T-helper 2 cell (primary cell): ENCODE data around the gene CFAP58.

Experiments used
- DNase-seq, 5 experiments: peaks; one replicate each; pipeline versions ENCODE4 v3.0.0 to v3.0.0-alpha.2; 2012 to 2022

The CFAP58 gene

DNA sequence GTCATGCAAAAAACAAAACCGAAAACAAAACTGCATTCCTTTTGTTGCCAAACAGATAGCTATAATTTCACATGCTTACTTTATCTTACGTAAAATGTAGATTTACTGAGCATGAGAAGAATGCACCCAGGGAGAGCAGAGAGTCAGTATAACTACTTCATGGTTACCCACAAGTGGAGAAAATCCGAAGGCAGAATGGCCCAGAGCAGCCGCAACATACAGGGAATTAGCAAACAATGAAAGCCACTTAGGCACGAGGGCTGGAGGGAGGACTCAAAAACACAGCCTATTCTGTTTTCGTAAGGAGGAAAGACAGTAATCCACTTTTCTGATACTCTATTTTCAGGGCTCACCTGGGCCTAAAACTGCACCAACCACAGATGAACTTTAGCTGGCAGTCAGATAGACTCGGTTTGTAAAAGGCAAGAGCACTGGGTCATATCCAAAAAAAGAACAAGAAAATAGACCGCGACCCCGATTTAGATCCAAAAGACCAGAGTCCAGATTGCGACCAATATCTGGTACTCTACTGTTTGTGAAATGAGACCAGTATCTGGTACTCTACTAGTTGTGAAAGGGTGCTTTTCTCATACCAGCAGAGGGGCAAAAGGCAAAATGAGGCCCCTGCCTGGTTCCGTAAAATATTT is 16.7 kb upstream of the CFAP58 start:
- DNase-seq = peak in 1 of 5 experiments; percentile 33

DNA sequence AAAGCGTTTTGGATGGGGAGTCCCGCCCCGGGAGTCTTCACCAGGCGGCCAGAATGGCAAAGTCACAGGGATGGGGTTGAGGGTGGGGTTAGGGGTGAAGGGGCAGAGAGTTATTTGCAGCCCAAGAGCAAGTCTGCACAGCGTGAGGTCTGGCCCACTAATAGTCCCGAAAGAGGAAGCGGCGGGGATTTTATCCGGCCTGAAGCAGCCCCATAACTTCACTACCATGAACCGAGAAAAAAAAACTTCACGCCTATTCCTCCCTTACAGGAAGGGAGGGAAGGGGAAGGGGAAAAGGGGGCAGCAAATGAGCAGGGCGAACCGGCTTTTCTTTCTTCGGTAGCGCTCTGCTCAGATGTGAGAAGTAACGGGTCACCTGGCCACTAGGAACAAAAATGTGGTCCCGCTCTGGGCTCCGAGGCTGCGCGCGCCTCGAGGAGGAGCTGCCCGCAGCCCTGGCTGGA is 16.1 kb upstream of the CFAP58 start:
- peak in 1 of 5 experiments; percentile 38 for DNase-seq

DNA sequence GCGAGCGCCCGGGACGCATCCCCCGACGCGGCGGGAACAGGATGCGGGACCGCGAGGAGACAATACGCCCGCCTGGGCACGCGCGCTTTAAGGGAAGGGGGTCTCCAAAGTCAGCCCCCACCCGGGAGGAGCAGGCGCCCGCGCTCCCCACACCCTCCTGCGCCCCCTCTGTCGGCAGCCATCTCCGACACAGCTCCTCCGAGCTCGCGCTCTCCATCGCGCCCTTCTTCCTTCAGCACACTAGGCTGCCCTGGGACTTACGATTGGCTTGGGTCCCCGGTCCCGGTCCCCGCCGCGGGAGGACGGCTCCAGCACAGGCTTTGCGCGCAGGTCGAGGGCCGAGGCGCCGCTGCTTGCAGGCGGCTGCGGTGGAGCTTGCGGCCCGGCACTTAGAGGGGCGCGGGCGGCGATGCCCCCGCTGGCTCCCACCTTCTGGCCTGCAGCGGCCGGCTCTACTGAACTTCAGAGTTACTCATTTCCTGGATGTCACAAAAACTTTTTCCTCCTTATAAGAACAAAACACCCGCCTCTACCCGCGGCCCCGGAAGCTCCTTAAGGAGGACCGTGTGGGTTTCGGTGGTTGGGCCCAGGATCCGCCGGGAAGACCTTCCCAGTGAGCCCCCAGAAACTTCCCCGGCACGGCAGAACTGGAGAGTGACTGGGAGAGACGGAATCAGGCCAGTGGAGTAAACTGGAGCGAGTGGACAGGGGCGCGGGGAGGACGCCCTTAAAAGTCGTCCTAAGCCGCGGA is 15.5 kb upstream of the CFAP58 start, which contains the start of gene ITPRIP:
Gene ITPRIP (minus strand): TSS at position 481 of the 751 bp plus-strand sequence. CDS start 22,414 bp downstream, outside the sequence.
- peak; percentile 40 to 85 (median 61) for DNase-seq

DNA sequence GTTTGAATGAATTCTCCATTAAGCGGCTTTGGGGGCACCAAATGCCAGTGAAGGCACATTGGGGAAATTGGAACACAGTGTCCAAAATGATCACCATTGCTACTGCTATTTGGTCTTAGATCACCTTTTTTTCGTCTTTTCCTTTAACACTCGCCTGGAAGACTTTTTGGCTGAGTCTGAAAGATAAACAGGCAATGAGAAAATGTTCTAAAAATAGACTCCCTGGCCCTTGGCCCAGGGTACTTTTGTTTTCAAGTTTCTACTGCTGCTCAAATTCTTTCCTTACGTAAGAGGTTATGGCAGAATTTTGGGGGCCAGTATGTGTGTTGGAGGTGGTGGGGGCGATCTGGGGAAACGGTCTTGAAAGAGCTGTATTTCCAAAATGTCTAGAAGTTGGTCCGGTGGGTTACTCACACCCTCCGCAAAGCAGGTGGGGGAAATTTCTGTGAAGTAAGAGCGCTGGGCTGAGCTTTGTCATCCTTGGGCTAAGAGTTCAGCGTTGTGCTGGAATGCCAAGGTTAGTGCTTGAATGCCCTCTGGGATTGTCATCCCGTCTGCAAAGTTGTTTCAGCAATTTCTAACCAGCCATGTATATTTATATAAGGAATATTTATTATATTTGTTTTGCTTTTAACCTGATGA is 14.0 kb upstream of the CFAP58 start:
- DNase-seq = no peak

DNA sequence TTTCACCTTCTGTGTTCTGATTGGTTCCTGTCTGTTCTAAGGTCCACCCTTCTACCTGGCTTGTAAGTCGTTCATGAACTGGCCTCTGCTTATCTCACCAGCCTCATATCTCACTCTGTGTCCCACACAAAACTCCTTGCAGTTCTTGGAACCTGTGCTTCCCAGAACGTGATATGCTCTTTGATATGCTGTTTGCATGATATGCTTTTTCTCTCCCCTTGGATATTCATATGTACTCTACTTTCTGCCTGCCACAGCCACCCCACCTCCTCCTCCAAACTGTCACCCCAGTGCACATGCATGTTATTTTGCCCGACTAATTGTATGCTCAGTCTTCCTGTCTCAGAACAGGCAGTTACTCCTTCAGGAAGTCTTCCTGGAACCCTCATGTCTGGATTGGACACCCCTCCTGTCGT is 13.5 kb upstream of the CFAP58 start:
- DNase-seq = no peak

DNA sequence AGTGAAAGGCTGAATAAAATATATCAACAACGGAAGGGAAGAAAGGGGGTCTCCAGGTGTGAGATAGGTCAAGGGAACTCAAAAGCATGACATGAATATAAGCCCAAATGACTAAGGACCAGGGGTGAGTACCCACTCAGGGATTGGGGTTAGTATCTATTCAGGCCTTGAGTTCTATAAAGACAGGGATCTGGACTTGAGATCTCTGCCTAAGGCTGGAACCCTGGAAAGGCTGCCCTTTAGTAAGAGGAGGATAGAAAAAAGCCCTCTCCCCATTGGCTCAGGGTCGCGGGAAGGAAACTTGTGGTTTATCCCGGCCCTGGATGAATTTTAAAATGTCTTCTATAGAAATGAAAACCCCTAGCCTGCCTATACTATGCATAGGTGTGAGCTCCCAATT is 13.0 kb upstream of the CFAP58 start:
- DNase-seq = no peak

DNA sequence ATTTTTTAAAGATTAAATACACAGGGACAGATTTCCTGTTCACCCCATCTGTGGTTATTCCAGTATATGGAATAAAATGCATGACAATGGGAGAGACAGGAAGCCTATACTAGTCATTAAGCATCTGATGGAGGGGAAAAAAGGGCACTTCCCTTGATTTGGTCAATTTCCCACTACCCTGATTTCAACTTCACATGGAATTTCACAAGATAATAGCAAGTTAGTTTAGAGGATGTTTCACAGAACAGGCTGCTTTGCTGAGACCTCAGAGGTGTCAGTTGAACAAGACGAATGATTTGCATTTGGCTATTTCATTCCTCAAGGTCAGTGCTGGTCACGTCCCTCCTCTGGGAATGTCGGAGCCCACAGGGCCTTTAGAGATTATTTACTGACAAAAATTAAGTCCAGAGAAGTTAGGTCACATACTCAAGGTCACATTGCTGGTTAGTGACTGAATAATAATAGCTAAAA is 10.7 kb upstream of the CFAP58 start:
- DNase-seq = no peak

DNA sequence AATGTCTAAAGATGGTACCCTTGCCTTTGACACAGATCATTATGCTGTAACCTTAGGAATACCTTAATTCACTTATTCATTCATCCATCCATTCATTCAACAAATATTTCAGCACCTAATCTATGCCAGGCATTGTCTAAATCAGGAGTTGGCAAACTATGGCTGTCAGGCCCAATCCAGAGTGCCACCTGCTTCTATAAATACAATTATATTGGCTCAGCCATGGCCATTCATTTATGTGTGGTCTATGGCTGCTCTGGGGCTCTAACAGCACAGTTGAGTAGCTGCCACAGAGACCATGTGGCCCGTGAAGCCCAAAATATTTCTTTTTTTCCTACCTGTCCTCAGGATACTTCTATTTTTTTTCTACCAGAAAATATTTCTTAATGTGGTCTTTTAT is 9.4 kb upstream of the CFAP58 start:
- no peak for DNase-seq

DNA sequence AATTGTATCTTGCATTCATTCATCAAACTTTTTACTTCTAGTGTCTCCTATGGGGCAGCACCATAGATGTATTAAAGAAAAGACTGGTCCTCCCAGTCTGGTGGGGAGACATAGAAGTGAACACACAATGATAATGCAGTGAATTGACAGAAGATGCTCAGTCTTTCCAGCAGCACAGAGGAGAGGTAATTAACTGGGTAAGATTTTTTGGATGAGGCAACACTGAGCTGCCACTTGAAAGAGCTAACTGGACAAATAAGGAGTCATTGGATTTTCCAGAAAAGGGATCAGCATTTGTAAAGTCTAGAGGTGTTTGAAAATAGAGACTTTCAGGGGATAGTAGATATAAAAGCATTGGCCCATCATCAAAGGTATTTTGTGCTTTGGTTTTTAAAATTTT is 8.1 kb upstream of the CFAP58 start:
- DNase-seq = no peak

DNA sequence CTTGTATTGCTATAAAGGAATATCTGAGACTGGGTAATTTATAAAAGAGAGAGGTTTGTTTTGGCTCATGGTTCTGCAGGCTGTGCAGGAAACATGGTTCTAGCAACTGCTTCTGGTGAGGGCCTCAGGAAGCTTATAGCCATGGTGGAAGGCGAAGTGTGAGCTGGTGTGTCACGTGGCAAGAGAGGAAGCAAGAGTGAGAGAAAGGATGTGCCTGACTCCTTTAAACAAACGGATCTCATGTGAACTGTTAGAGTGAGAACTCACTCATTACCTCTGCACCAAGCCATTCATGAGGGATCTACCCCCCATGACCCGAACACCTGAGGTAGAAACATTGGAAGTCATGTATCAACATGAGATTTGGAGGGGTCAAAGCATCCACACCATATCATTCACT is 7.7 kb upstream of the CFAP58 start:
- DNase-seq = peak in 1 of 5 experiments; percentile 67

DNA sequence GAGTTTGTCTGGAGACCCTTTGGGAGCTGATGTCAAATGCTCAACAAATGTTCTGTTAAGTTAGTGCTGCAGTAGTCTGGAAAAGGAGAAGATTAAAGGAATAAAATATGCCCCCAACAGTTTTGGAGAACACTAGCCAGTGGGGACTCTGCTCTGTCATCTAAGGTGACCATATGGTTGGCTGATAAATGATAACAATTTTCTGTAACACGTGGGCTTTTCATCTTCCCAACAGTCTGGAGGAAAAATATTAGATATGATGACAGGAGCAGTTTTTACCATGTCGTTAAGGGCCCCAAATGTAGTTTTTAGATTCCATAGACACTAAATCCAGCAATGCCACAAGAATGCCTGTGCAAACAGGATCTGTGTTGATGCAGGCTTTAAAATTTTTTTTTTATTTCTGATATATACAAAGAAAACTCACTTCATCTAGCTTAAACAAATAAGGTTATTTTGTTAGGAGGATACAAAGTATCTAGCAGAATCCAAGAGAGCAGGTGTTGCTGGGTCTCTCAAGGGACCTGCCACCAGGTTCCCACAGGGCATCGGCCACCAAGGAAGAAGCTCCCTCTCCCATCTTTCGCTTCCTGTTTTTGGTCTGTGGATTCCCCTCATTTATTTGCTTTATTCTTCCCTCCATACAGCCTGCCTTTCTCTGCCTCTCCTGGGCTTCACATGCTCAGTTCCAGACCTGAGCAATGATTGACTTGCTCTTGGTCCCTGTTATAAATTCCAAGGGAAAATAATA is 6.2 kb upstream of the CFAP58 start:
- DNase-seq = no peak

DNA sequence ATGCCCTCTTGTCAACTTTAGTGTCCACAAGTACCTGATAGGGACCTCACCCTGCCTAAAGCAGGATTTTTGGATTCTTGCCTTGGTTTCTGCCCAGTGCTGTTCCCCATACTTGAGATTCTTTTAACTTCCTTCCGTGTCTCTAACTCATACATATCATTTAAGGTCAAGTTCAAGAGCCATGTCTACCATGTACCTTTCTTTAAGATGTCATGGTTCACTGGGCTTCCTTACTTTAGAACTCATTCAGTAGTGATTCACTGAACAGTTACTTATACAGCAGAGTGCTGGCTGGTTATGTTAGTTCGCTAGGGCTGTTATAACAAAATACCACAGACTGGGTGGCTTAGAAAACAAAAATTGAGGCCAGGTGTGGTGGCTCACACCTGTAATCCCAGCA is 5.0 kb upstream of the CFAP58 start:
- DNase-seq = no peak

DNA sequence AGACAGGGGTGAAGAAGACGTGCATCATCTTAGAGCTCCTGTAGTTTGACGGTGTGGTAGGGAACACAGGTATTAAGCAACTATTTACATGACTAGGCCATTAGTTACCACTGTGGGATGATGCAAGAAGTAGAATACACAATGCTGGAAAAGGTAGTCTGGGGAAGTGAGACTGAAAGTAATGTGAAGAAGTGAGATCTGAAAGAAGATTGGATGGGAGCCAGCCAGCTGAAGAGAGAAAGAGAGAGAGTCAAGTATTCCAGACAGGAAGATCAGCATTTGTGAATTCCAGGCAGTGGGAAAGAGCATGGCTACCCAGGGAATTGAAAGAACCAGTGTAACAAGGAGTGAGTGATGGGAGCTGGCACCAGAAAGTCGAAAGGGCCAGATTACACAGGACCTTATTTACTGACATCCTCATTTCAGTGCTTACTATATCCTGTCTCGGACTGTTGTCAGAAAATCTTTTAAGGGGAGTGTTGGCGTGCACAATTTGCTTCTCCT is 4.0 kb upstream of the CFAP58 start:
- no peak for DNase-seq

DNA sequence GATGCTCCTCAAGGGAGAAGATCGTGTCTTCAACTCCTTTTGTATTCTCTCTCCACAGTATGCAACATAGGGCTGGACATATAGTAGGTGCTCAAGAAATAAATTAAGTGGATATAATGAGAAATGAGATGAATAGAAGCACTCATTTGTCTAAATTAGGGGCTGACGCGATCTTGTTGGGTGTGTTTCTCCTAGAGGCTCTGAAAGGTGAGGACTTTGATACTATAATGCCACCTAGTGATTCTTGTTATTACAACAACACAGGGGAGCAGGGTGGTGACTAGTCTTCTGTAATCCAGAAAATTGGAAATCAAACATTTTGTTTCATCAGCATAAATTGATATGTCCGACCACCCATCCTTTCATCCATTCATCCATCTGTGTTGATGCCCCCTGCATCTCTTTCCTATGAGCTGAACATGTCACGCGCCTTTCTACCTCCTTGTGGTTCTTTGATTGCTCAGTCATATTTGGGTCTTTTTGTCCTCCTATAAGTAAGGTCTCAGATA is 3.5 kb upstream of the CFAP58 start:
- DNase-seq = peak in 2 of 5 experiments; percentile 51 to 75

DNA sequence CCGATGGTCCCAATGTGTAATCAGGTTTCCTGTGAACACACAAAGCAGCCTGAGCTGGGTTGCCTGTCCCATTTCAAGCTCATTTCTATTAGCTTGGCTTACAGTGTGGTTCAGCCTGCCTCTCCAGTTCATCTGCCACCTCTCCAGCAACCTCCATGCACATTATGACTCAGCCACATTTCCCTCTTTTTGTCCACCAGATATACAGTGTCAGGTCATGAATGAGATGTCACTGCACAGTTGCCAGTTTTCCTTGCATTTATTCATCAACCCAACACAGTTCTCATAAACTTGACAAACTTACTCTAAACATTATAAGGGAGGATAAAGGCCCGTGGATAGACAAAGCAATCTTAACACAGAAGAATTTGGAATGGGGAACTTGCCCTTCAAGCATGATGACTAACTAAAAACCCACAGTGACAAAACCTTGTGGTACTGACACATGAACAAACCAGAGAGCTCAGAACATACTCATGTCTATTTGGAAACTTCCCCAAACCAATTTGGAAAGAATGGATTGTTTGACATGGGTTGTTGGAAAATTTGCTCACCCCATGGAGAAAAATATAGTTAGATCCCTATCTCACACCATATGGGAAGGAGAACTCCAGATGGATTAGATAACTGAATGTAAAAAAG is 2.5 kb upstream of the CFAP58 start:
- DNase-seq = peak in 1 of 5 experiments; percentile 36

DNA sequence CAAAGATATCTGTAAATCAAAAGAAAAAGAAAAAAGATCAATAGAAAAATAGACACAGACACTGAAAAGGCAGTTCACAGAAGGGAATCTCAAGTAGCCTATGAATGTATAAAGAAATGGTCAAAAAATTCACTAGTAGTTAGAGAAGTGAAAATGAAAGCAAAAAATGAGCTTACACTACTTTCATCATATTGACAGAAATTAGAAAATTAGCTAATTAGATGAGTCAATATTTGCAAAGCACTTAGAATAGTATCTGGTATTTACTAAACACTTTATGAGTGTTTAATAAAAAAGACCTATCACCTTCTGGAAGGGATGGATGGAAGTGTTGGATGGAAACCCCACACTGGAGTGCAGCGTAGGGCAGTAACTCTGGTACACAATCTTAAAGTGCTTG is 1.7 kb upstream of the CFAP58 start:
- no peak for DNase-seq

DNA sequence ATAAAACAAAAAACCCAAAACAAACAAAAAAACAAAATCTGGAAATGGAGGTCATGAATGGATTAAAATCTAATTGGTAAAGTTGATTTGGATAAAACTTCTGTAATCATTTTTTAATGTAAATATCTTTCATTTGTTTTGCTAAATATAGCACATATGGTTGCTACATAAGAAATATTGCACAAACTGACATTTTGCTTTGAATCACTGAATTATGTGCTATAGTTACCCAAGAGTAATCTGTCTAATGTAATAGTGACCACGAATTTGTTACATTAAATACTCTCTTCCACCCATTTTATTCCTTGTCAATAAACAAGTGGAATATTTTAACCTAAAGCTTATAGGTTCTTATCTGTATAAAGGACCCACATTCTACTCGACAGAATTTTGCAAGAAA is 6.2 kb downstream of the CFAP58 start:
- DNase-seq = no peak

DNA sequence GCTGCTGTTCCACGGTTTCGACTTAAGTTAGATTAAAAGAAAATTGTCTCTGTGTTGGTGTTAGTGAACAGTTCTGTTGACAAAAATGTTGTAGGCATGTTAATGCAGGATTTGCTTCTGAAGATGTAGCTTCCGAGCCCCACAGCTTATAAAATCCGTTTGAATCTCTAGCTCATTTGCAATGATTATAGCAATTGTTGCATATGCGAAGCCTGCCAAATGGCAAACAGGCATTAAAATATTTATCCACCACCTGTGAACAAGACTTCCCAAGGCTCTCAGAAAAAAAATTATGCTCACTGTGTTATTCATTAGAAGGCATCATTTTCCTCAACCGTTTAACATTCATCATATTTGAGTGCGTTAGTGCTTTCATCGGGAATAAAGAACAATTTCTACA is 14.3 kb downstream of the CFAP58 start:
- no peak for DNase-seq

DNA sequence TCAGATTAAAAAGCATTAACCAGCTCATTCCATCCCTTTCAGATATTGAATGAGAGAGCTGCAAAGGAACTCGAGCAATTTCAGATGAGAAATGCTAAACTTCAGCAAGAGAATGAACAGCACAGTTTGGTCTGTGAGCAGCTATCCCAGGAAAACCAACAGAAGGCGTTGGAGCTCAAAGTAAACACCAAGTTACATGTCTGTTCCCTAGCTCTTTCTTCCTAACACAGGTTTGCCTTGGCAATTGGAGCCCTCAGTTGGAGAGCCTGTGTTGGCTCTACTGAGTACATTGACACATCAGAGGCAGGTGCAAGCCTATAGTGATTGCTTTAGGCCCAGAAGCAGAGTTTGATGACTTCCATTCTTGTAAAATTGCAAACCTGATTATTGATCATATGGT is 14.7 kb downstream of the CFAP58 start:
- DNase-seq = no peak

DNA sequence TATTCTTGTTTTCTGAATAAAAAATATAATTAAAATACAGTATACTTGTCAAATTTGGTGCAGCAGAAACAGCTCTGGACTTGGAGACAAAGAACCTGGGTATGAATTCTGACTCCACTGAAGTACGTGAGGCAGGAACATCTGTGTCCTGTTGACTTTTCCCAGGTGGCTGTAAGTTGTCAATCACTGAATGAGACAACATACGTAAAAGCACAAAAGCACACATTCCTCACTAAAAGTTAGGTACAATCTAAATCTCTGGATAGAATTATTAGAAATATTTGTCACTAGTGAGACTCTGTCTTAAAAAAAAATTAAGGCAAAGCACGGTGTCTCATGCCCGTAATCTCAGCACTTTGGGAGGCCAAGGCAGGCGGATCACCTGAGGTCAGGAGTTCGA is 18.1 kb downstream of the CFAP58 start:
- no peak for DNase-seq

DNA sequence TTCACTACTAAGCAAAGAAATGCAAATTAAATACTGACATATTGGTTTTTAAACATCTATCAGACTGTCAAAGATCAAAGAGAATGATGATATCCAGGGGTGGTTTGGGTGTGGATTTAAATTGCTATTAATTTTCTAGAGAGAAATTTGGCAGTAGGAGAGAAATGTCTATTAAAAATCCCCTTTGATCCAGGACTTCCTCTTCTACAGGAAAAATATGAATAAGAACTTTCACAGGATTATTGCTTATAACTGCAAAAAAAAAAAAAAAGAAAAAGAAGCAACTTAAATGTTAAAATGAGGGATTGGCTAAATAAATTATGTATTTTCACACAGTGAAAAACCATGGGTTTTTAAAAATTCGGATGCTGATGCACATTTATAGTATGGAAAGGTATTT is 21.0 kb downstream of the CFAP58 start:
- no peak for DNase-seq

DNA sequence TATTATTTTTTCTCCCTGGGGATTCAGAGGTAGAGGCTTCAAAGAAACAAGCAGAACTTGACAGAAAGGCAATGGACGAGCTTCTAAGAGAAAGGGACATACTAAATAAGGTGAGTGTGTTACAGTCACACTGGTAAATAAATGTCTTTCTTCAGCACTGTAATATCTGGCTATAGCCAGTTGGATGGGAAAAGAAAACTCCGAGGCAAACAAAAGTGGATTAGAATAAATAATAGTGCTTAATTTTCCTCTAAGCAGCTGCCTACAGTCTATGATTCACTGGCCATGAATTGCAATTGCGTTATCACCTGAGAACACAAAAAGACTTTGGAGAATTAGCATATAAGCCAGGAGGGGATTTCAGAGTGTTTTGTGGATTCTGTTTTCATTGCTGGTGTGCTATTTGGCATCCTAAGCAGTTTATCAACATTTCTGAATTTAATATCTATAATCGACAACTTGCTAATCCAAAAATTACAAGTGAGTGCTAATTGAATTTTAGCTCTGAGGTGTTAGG is 23.2 kb downstream of the CFAP58 start:
- no peak for DNase-seq
